K562 (cell line): ENCODE data around the gene NCOA6. TPM values are rescaled to one million over a fixed set of nuclear protein-coding genes. Genes with fewer than 3 reads are reported as not detected.

Experiments used
- ATAC-seq: fragments of 200-7000 bp; cut with Tn5 transposase; 3 replicates; pipeline ENCODE4 v1.9.1; 2020; ENCODE audit warnings: moderate library complexity
- BruUV-seq: library from RNA; stranded (reverse); fragments of 400-500 nt; replicated peaks from 2 replicates; lab custom pipeline; 2021; lab: Mats Ljungman, UMichigan
- CTCF ChIA-PET: fragments of 300-600 bp; formaldehyde crosslinking; extraction: SDS; loops from one replicate; lab custom pipeline; 2021; ENCODE audit warnings: low intra/inter-chr PET ratio; lab: Yijun Ruan, JAX
- POLR2A ChIA-PET: fragments of 300-600, 350-650 bp; sonication (Branson Sonifier 250); formaldehyde crosslinking; extraction: SDS; loops from one replicate; lab custom pipeline; 2021; ENCODE audit warnings: antibody characterized with exemption, inconsistent platforms; lab: Yijun Ruan, JAX
- DNase-seq, 4 experiments: peaks; one replicate each; pipeline versions ENCODE4 v3.0.0 to v3.0.0-alpha.2; 2011 to 2018; ENCODE audit warnings: low spot score in 3 of 4, mixed read lengths in 3 of 4; ENCODE audit errors: extremely low read depth in 1 of 4
- FAIRE-seq: peaks from 2 replicates; lab custom pipeline; 2011; peaks lifted over from hg19 to GRCh38; lab: Jason Lieb, UNC
- H2AFZ ChIP-seq: 2 replicates; pipeline ENCODE4 v1.6.0; 2011; ENCODE audit warnings: low read depth, low read length, control low read depth, inconsistent platforms
- H3K27ac ChIP-seq: fragments of 200-600 bp; 3 replicates; pipeline ENCODE4 v1.8.0; 2011; ENCODE audit warnings: low read depth, mild to moderate bottlenecking, control low read depth, inconsistent platforms, low read length, moderate library complexity, mixed read lengths; ENCODE audit errors: extremely low read depth
- H3K27me3 ChIP-seq, 2 experiments: fragments of 300-600 bp in 1 of 2; 2 replicates in 1 of 2; 3 replicates in 1 of 2; pipeline versions ENCODE4 v1.6.0 to v1.8.0; 2011; ENCODE audit warnings: inconsistent platforms in 2 of 2, low read length in 2 of 2, mild to moderate bottlenecking in 1 of 2, mixed read lengths in 1 of 2, moderate library complexity in 1 of 2; ENCODE audit not compliant: control insufficient read depth in 2 of 2, insufficient read depth in 2 of 2
- H3K36me3 ChIP-seq: fragments of 300-600 bp; 3 replicates; pipeline ENCODE4 v1.8.0; 2011; ENCODE audit warnings: mild to moderate bottlenecking, low read length, inconsistent platforms; ENCODE audit not compliant: control insufficient read depth, insufficient read depth
- H3K4me1 ChIP-seq, 2 experiments: fragments of 200-600 bp in 1 of 2; replicated peaks in 1 of 2; 2 replicates in 1 of 2; 3 replicates in 1 of 2; pipeline versions ENCODE4 v1.5.1 to v1.8.0; 2011; ENCODE audit warnings: inconsistent platforms in 2 of 2, low read length in 2 of 2, mild to moderate bottlenecking in 1 of 2, mixed read lengths in 1 of 2, moderate library complexity in 1 of 2; ENCODE audit not compliant: control insufficient read depth in 2 of 2, insufficient read depth in 2 of 2
- H3K4me2 ChIP-seq: 2 replicates; pipeline ENCODE4 v1.6.1; 2011; ENCODE audit warnings: low read length, control low read depth, inconsistent platforms, mixed read lengths; ENCODE audit not compliant: insufficient read depth
- H3K4me3 ChIP-seq: fragments of 200-600 bp; sonication (generic), shearing (Covaris generic); 2 replicates; pipeline ENCODE4 v1.5.1; 2016; ENCODE audit warnings: control low read depth, inconsistent platforms
- H3K79me2 ChIP-seq: fragments of 200-600 bp; 3 replicates; pipeline ENCODE4 v1.8.0; 2011; ENCODE audit warnings: low read length, inconsistent platforms; ENCODE audit not compliant: control insufficient read depth, insufficient read depth
- H3K9ac ChIP-seq, 2 experiments: 2 replicates each; pipeline versions ENCODE4 v1.6.0 to v1.6.1; 2011; ENCODE audit warnings: low read depth in 2 of 2, low read length in 2 of 2, control low read depth in 1 of 2, inconsistent platforms in 1 of 2, mild to moderate bottlenecking in 1 of 2, mixed read lengths in 1 of 2; ENCODE audit not compliant: insufficient read depth in 1 of 2
- H3K9me1 ChIP-seq: one replicate; pipeline ENCODE4 v1.6.0; 2011; ENCODE audit warnings: inconsistent platforms, mild to moderate bottlenecking, low read length, moderate library complexity; ENCODE audit not compliant: control insufficient read depth, insufficient read depth
- H3K9me3 ChIP-seq: replicated peaks from 2 replicates; pipeline ENCODE4 v1.5.1; 2011; ENCODE audit warnings: low read depth, low read length, inconsistent platforms; ENCODE audit not compliant: control insufficient read depth, insufficient read depth
- H4K20me1 ChIP-seq: replicated peaks from 2 replicates; pipeline ENCODE4 v1.6.1; 2011; ENCODE audit warnings: low read length, inconsistent platforms, mixed read lengths; ENCODE audit not compliant: control insufficient read depth, insufficient read depth
- CSDE1 ChIP-seq, 2 experiments: fragments of 450-650 bp; IDR thresholded peaks; 2 replicates each; pipeline ENCODE4 v1.6.1; 2016; ENCODE audit warnings: mild to moderate bottlenecking in 1 of 2
- FOSL1 ChIP-seq: fragments of 200-800 bp; sonication (Bioruptor generic); conservative IDR thresholded peaks from 2 replicates; pipeline ENCODE4 v1.6.1; 2016; ENCODE audit warnings: missing genetic modification characterization, missing compliant biosample characterization
- USF1 ChIP-seq: sonication (generic); formaldehyde crosslinking; IDR thresholded peaks from 2 replicates; pipeline ENCODE4 v1.9.0; 2022; ENCODE audit warnings: mild to moderate bottlenecking, missing genetic modification reagents
- ZKSCAN8 ChIP-seq: fragments of 200-800 bp; sonication (Bioruptor generic); IDR thresholded peaks from 2 replicates; pipeline ENCODE4 v1.6.1; 2016; ENCODE audit warnings: missing genetic modification characterization, missing compliant biosample characterization
- ZNF263 ChIP-seq: sonication (generic); formaldehyde crosslinking; IDR thresholded peaks from 2 replicates; pipeline ENCODE4 v1.8.0; 2022; ENCODE audit warnings: mild to moderate bottlenecking, missing genetic modification reagents, borderline replicate concordance
- WGBS: fragments of 100-300 bp; shearing (Covaris generic); methylation state at CpG from one replicate; pipeline ENCODE4 v1.1.6; 2016; ENCODE audit warnings: low coverage, mixed read lengths; ENCODE audit not compliant: insufficient coverage; ENCODE audit errors: missing lambda C conversion rate; 5-methylcytosine and 5-hydroxymethylcytosine counted together
- in situ Hi-C: fragments of 300-500 bp; cut with MboI; formaldehyde crosslinking; loops from 4 replicates; pipeline ENCODE4 v1.15.0; 2018; ENCODE audit warnings: inconsistent platforms, mixed read lengths
- intact Hi-C: fragments of 100-400 bp; cut with micrococcal nuclease; formaldehyde crosslinking; loops from 2 replicates; pipeline ENCODE4 v1.14.2; 2022
- polyA plus RNA-seq, 8 experiments: library from polyadenylated mRNA; depleted of rRNA in 4 of 8; stranded (reverse) in 5 of 8; unstranded in 3 of 8; fragments of >200 nt; fragmentation: Nextera tagmentation in 2 of 8; fragmentation: Illumina TruSeq in 1 of 8; extraction: Ambion mirVana in 2 of 8; extraction: Trizol in 1 of 8; gene quantifications; 2 replicates each; pipeline versions ENCODE4 v1.2.1 to v1.2.3, GENCODE V29; 2011 to 2014; ENCODE audit warnings: inconsistent platforms in 1 of 8, missing spikeins in 1 of 8
- total RNA-seq, 7 experiments: library from RNA; depleted of rRNA in 6 of 7; stranded (reverse); fragments of >200 nt in 6 of 7; fragmentation: Illumina TruSeq in 2 of 7; extraction: Trizol in 2 of 7; gene quantifications; 2 replicates each; pipeline versions ENCODE4 v1.2.1 to v1.2.3, GENCODE V29; 2011 to 2021; ENCODE audit warnings: low replicate concordance in 1 of 7
- TF ChIP-seq, protein P1 (sequence below): fragments of 450-650 bp; IDR thresholded peaks from 2 replicates; pipeline ENCODE4 v1.6.1; 2017; ENCODE audit warnings: antibody characterized with exemption, mild to moderate bottlenecking

NCOA6 gene
- total and polyA plus RNA-seq, 9 of the 15 experiments (the other 6 are each of a cell fraction or from before 2014, with no cell fraction given), result 6.1 to 25.0 (median 9.5) TPM

- no peak for DNase-seq
- FAIRE-seq, result peak; percentile 40
- Histone ChIP-seq H3K9me1 (no peaks in the 10 kb centered on the region), H4K20me1 (no peaks in the 10 kb centered on the region), H3K4me2 (no peak overlapping the region), H3K4me1 (no peaks in the 10 kb centered on the region)
- in situ Hi-C loops, result no loop called here
- CTCF ChIA-PET, result no interaction called here
- BruUV-seq, result no TSS peak
- no peak for ATAC-seq
- intact Hi-C loops, result no loop called here
- no peak for TF ChIP-seq CSDE1 (IDR thresholded peaks at IDR 0.05)
- TF ChIP-seq USF1 (CRISPR knock-in tag), result no peak
- TF ChIP-seq ZNF263, result no peak
- TF ChIP-seq, all 486 proteins: peak for 0
- Histone ChIP-seq H2AFZ (no peak overlapping the region), H3K79me2 (no peaks in the 10 kb centered on the region), H3K9ac (no peak overlapping the region), H3K27me3 (no peaks in the 10 kb centered on the region), H3K4me3 (no peak overlapping the region), H3K36me3 (peaks cover 69% of the 10 kb centered on the region; the same call in 2 of the 3 replicates), H3K27ac (no peak overlapping the region), H3K9me3 (no peaks in the 10 kb centered on the region)
- POLR2A ChIA-PET, result interaction anchor here (0.6 to 1.2 kb wide), 3 partner anchors 9 to 437 kb away, joined by 3 to 6 read pairs (median 3); no protein-coding TSS in a partner anchor
- 84% methylated on average over 2 of the region's 2 CpGs for WGBS
Observed at GRCh38 chr20:34748709-34749108, 76.7 kb downstream of the NCOA6 start.

- no TSS peak for BruUV-seq
- H3K36me3 ChIP-seq, result peaks cover 78% of the 10 kb centered on the region; the same call in 2 of the 3 replicates
- H3K4me1 ChIP-seq, result no peaks in the 10 kb centered on the region
- intact Hi-C loops, result no loop called here
- H3K27me3 ChIP-seq, result no peaks in the 10 kb centered on the region
- H2AFZ ChIP-seq, result no peak overlapping the region
- H3K4me3 ChIP-seq, result no peak overlapping the region
- ATAC-seq, result no peak
- no peaks in the 10 kb centered on the region for H3K79me2 ChIP-seq
- in situ Hi-C loops, result no loop called here
- no peak overlapping the region for H3K27ac ChIP-seq
- TF ChIP-seq FOSL1 (tag) (no peak), ZKSCAN8 (no peak)
- TF ChIP-seq, protein P1, sequence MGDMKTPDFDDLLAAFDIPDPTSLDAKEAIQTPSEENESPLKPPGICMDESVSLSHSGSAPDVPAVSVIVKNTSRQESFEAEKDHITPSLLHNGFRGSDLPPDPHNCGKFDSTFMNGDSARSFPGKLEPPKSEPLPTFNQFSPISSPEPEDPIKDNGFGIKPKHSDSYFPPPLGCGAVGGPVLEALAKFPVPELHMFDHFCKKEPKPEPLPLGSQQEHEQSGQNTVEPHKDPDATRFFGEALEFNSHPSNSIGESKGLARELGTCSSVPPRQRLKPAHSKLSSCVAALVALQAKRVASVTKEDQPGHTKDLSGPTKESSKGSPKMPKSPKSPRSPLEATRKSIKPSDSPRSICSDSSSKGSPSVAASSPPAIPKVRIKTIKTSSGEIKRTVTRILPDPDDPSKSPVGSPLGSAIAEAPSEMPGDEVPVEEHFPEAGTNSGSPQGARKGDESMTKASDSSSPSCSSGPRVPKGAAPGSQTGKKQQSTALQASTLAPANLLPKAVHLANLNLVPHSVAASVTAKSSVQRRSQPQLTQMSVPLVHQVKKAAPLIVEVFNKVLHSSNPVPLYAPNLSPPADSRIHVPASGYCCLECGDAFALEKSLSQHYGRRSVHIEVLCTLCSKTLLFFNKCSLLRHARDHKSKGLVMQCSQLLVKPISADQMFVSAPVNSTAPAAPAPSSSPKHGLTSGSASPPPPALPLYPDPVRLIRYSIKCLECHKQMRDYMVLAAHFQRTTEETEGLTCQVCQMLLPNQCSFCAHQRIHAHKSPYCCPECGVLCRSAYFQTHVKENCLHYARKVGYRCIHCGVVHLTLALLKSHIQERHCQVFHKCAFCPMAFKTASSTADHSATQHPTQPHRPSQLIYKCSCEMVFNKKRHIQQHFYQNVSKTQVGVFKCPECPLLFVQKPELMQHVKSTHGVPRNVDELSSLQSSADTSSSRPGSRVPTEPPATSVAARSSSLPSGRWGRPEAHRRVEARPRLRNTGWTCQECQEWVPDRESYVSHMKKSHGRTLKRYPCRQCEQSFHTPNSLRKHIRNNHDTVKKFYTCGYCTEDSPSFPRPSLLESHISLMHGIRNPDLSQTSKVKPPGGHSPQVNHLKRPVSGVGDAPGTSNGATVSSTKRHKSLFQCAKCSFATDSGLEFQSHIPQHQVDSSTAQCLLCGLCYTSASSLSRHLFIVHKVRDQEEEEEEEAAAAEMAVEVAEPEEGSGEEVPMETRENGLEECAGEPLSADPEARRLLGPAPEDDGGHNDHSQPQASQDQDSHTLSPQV, result no peak
- no peak for DNase-seq
- 95% methylated on average over 2 of the region's 2 CpGs for WGBS
- no peaks in the 10 kb centered on the region for H3K9me3 ChIP-seq
- H4K20me1 ChIP-seq, result no peaks in the 10 kb centered on the region
- CTCF ChIA-PET, result no interaction called here
- no peak overlapping the region for H3K9ac ChIP-seq
- no peaks in the 10 kb centered on the region for H3K9me1 ChIP-seq
- POLR2A ChIA-PET, result interaction anchor here (1.2 kb wide), 1 partner anchor 8 kb away, joined by 3 read pairs; no protein-coding TSS in a partner anchor
- FAIRE-seq, result peak; percentile 19
- no peak overlapping the region for H3K4me2 ChIP-seq
Observed at GRCh38 chr20:34747479-34747878, 78.0 kb downstream of the NCOA6 start.
